HepG2 (cell line): ENCODE data around the gene ATF3. TPM values are rescaled to one million over a fixed set of nuclear protein-coding genes. Genes with fewer than 3 reads are reported as not detected.
A peak's percentile ranks its signal among the peaks of the same experiment; 100 is the strongest.

Experiments used
- GPN1 ChIP-seq: sonication (generic); formaldehyde crosslinking; IDR thresholded peaks from 2 replicates; pipeline ENCODE4 v1.5.1; 2020; ENCODE audit warnings: missing genetic modification reagents, borderline replicate concordance
- KLF12 ChIP-seq: sonication (generic); formaldehyde crosslinking; IDR thresholded peaks from 2 replicates; pipeline ENCODE4 v1.4.0; 2020; ENCODE audit warnings: missing genetic modification reagents, borderline replicate concordance
- MED8 ChIP-seq: sonication (generic); formaldehyde crosslinking; IDR thresholded peaks from 2 replicates; pipeline ENCODE4 v1.8.1; 2023; ENCODE audit warnings: mild to moderate bottlenecking, missing genetic modification reagents; ENCODE audit not compliant: insufficient replicate concordance
- POLR2AphosphoS2 ChIP-seq: IDR thresholded peaks from 2 replicates; pipeline ENCODE4 v1.6.1; 2011; ENCODE audit warnings: low read depth, low read length, improper control_type of control experiment
- TCF12 ChIP-seq, 2 experiments: fragments of 450-650 bp in 1 of 2; sonication (generic) in 1 of 2; formaldehyde crosslinking in 1 of 2; IDR thresholded peaks; 2 replicates each; pipeline versions ENCODE4 v1.6.1 to v1.8.0; 2017 to 2022; ENCODE audit warnings: antibody characterized with exemption in 1 of 2, mild to moderate bottlenecking in 1 of 2, missing genetic modification reagents in 1 of 2, moderate library complexity in 1 of 2
- ZNF121 ChIP-seq: sonication (generic); formaldehyde crosslinking; IDR thresholded peaks from 2 replicates; pipeline ENCODE4 v1.5.0; 2020; ENCODE audit warnings: mild to moderate bottlenecking, missing genetic modification reagents
- ZNF879 ChIP-seq: sonication (generic); formaldehyde crosslinking; IDR thresholded peaks from 2 replicates; pipeline ENCODE4 v1.8.1; 2023; ENCODE audit warnings: missing genetic modification reagents
- polyA plus RNA-seq, 8 experiments: library from polyadenylated mRNA; depleted of rRNA in 3 of 8; stranded (reverse) in 7 of 8; unstranded in 1 of 8; fragments of >200 nt; fragmentation: Illumina TruSeq in 4 of 8; extraction: Trizol in 4 of 8; gene quantifications; 2 replicates each; pipeline versions ENCODE4 v1.2.1 to v1.2.3, GENCODE V29; 2011 to 2016; ENCODE audit warnings: low read depth in 4 of 8, missing spikeins in 1 of 8, mixed read lengths in 1 of 8; ENCODE audit not compliant: insufficient read depth in 1 of 8
- total RNA-seq, 5 experiments: library from RNA; depleted of rRNA; stranded (reverse); fragments of >200 nt; fragmentation: Illumina TruSeq; extraction: Trizol; gene quantifications; 2 replicates each; pipeline ENCODE4 v1.2.3, GENCODE V29; 2016; ENCODE audit warnings: low read depth in 1 of 5
- TF ChIP-seq, protein P1 (sequence below): sonication (generic); formaldehyde crosslinking; IDR thresholded peaks from one replicate; pipeline ENCODE4 v1.5.1; 2020; ENCODE audit warnings: mild to moderate bottlenecking, missing genetic modification reagents; ENCODE audit errors: not compliant biosample characterization
- TF ChIP-seq, protein P2 (sequence below): IDR thresholded peaks from 2 replicates; pipeline ENCODE4 v1.6.1; 2016; ENCODE audit warnings: mild to moderate bottlenecking, missing biosample characterization, missing genetic modification reagents
- TF ChIP-seq, protein P3 (sequence below): IDR thresholded peaks from 2 replicates; pipeline ENCODE4 v1.6.1; 2016; ENCODE audit warnings: control low read depth
- TF ChIP-seq, protein P4 (sequence below): sonication (generic); formaldehyde crosslinking; conservative IDR thresholded peaks from 2 replicates; pipeline ENCODE4 v1.8.0; 2022; ENCODE audit warnings: low read depth, missing genetic modification reagents
- TF ChIP-seq, protein P5 (sequence below): sonication (generic); formaldehyde crosslinking; IDR thresholded peaks from 2 replicates; pipeline ENCODE4 v1.8.1; 2023; ENCODE audit warnings: mild to moderate bottlenecking, missing genetic modification reagents
- TF ChIP-seq, protein P6 (sequence below): IDR thresholded peaks from 2 replicates; pipeline ENCODE4 v1.6.1; 2012; ENCODE audit warnings: low read depth, low read length, improper control_type of control experiment

Gene ATF3
- total and polyA plus RNA-seq, 2 of the 13 experiments (the other 11 are each of a cell fraction or from before 2014, with no cell fraction given): 5.0 to 13.0 TPM

DNA sequence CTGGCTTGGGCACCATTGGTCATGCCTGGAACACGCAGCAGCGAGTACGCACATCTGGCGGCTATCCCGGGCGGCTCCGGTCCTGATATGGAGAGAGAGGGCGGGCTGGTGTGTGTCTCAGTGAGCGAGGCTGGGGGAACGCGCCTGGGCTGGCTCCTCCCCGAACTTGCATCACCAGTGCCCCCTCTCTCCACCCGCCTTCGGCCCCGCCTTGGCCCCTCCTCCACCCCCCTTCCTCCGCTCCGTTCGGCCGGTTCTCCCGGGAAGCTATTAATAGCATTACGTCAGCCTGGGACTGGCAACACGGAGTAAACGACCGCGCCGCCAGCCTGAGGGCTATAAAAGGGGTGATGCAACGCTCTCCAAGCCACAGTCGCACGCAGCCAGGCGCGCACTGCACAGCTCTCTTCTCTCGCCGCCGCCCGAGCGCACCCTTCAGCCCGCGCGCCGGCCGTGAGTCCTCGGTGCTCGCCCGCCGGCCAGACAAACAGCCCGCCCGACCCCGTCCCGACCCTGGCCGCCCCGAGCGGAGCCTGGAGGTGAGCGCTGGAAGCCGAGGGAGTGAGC is at the start of gene ATF3 (continued):
- TF ChIP-seq ZNF121 (CRISPR knock-in tag): peak; percentile 59; the same call in 1 of the 2 replicates
- no peak for TF ChIP-seq GPN1 (CRISPR knock-in tag)
- TF ChIP-seq, protein P1, sequence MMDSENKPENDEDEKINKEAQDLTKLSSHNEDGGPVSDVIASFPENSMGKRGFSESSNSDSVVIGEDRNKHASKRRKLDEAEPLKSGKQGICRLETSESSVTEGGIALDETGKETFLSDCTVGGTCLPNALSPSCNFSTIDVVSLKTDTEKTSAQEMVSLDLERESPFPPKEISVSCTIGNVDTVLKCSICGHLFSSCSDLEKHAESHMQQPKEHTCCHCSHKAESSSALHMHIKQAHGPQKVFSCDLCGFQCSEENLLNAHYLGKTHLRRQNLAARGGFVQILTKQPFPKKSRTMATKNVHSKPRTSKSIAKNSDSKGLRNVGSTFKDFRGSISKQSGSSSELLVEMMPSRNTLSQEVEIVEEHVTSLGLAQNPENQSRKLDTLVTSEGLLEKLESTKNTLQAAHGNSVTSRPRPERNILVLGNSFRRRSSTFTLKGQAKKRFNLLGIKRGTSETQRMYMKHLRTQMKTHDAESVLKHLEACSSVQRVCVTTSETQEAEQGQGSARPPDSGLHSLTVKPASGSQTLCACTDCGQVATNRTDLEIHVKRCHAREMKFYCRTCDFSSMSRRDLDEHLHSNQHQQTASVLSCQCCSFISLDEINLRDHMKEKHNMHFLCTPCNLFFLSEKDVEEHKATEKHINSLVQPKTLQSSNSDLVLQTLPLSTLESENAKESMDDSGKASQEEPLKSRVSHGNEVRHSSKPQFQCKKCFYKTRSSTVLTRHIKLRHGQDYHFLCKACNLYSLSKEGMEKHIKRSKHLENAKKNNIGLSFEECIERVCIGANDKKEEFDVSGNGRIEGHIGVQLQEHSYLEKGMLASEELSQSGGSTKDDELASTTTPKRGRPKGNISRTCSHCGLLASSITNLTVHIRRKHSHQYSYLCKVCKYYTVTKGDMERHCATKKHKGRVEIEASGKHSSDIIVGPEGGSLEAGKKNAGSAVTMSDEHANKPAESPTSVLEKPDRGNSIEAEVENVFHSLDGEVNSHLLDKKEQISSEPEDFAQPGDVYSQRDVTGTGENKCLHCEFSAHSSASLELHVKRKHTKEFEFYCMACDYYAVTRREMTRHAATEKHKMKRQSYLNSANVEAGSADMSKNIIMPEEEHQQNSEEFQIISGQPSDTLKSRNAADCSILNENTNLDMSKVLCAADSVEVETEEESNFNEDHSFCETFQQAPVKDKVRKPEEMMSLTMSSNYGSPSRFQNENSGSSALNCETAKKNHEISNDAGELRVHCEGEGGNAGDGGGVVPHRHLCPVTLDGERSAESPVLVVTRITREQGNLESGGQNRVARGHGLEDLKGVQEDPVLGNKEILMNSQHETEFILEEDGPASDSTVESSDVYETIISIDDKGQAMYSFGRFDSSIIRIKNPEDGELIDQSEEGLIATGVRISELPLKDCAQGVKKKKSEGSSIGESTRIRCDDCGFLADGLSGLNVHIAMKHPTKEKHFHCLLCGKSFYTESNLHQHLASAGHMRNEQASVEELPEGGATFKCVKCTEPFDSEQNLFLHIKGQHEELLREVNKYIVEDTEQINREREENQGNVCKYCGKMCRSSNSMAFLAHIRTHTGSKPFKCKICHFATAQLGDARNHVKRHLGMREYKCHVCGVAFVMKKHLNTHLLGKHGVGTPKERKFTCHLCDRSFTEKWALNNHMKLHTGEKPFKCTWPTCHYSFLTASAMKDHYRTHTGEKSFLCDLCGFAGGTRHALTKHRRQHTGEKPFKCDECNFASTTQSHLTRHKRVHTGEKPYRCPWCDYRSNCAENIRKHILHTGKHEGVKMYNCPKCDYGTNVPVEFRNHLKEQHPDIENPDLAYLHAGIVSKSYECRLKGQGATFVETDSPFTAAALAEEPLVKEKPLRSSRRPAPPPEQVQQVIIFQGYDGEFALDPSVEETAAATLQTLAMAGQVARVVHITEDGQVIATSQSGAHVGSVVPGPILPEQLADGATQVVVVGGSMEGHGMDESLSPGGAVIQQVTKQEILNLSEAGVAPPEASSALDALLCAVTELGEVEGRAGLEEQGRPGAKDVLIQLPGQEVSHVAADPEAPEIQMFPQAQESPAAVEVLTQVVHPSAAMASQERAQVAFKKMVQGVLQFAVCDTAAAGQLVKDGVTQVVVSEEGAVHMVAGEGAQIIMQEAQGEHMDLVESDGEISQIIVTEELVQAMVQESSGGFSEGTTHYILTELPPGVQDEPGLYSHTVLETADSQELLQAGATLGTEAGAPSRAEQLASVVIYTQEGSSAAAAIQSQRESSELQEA (CRISPR knock-in tag): peak; percentile 8
- 0 out of 2 replicates have a peak, but pooled peaks have one; percentile 44 for TF ChIP-seq ZNF879 (CRISPR knock-in tag)
- no peak for TF ChIP-seq KLF12 (CRISPR knock-in tag)
- TF ChIP-seq, protein P2, sequence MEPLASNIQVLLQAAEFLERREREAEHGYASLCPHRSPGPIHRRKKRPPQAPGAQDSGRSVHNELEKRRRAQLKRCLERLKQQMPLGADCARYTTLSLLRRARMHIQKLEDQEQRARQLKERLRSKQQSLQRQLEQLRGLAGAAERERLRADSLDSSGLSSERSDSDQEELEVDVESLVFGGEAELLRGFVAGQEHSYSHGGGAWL (CRISPR knock-in tag): no peak
- TF ChIP-seq, protein P3, sequence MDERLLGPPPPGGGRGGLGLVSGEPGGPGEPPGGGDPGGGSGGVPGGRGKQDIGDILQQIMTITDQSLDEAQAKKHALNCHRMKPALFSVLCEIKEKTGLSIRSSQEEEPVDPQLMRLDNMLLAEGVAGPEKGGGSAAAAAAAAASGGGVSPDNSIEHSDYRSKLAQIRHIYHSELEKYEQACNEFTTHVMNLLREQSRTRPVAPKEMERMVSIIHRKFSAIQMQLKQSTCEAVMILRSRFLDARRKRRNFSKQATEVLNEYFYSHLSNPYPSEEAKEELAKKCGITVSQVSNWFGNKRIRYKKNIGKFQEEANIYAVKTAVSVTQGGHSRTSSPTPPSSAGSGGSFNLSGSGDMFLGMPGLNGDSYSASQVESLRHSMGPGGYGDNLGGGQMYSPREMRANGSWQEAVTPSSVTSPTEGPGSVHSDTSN (CRISPR knock-in tag): no peak
- peak; percentile 73 for TF ChIP-seq MED8 (CRISPR knock-in tag)
- TF ChIP-seq, protein P4, sequence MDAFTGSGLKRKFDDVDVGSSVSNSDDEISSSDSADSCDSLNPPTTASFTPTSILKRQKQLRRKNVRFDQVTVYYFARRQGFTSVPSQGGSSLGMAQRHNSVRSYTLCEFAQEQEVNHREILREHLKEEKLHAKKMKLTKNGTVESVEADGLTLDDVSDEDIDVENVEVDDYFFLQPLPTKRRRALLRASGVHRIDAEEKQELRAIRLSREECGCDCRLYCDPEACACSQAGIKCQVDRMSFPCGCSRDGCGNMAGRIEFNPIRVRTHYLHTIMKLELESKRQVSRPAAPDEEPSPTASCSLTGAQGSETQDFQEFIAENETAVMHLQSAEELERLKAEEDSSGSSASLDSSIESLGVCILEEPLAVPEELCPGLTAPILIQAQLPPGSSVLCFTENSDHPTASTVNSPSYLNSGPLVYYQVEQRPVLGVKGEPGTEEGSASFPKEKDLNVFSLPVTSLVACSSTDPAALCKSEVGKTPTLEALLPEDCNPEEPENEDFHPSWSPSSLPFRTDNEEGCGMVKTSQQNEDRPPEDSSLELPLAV (CRISPR knock-in tag): no peak
- TF ChIP-seq, protein P5, sequence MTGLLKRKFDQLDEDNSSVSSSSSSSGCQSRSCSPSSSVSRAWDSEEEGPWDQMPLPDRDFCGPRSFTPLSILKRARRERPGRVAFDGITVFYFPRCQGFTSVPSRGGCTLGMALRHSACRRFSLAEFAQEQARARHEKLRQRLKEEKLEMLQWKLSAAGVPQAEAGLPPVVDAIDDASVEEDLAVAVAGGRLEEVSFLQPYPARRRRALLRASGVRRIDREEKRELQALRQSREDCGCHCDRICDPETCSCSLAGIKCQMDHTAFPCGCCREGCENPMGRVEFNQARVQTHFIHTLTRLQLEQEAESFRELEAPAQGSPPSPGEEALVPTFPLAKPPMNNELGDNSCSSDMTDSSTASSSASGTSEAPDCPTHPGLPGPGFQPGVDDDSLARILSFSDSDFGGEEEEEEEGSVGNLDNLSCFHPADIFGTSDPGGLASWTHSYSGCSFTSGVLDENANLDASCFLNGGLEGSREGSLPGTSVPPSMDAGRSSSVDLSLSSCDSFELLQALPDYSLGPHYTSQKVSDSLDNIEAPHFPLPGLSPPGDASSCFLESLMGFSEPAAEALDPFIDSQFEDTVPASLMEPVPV: no peak; the same call in 1 of the 2 replicates
- TF ChIP-seq TCF12 (IDR thresholded peaks at IDR 0.05): no peak
- TF ChIP-seq TCF12 (CRISPR knock-in tag; IDR thresholded peaks at IDR 0.05): peak; percentile 86
- TF ChIP-seq, protein P6, sequence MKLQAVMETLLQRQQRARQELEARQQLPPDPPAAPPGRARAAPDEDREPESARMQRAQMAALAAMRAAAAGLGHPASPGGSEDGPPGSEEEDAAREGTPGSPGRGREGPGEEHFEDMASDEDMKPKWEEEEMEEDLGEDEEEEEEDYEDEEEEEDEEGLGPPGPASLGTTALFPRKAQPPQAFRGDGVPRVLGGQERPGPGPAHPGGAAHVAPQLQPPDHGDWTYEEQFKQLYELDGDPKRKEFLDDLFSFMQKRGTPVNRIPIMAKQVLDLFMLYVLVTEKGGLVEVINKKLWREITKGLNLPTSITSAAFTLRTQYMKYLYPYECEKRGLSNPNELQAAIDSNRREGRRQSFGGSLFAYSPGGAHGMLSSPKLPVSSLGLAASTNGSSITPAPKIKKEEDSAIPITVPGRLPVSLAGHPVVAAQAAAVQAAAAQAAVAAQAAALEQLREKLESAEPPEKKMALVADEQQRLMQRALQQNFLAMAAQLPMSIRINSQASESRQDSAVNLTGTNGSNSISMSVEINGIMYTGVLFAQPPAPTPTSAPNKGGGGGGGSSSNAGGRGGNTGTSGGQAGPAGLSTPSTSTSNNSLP: no peak; the same call in 1 of the 2 replicates
- TF ChIP-seq POLR2AphosphoS2: peak; percentile 95
